SKM-1 treated with dmso at 0.1 percent for 144 hours (cell line): ENCODE measurements around the gene C17orf67.
"Not testable (repeated sequence)": the region's sequence is repeated elsewhere in the genome, so short reads cannot be mapped to it uniquely, and the experiment has no call there.

Experiments used
- DNase-seq: peaks from one replicate; lab custom pipeline; 2025; ENCODE audit not compliant: unreplicated experiment; lab: John Stamatoyannopoulos, UW

The C17orf67 gene

DNA sequence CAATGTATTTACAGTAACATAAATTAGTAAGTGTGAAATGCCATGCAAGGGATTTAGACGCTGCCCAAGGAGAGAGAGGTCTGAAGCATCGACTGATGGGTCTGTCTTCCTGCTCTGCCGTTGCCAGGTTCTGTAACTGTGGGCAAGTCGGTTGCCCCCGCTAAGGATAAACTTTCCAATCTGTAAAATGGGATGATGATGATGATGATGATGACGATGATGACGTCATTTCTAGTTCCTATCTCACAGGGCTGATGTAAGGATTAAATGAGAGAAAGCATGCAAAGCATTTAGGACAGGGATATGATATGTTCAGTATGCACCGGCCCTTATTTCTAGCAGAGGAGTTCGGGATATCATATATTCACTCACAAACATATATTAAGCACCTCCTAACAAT lies 54.8 kb downstream of the C17orf67 start:
- no peak for DNase-seq

DNA sequence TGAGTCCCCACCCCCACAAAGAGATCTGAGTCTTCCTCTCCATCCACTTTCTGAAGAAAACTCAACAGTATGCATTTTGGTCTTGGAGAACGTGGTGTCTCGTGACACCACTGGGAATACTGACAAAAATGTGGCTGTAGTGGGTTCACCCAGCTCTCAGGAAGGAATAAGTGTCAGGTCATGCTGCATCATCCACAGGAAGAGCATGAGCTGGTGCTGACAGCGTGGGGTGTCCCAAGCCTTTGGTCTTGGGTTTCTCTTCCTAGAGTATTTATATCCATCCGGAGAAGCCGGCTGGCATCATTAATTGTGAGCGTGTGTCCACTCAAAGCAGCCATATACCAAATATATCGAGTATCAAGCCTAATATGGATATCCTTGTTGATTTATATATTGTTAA lies 55.9 kb downstream of the C17orf67 start:
- no peak for DNase-seq

GRCh38 chr17:56774650-56775049 lies 59.1 kb downstream of the C17orf67 start:
- no peak for DNase-seq

DNA sequence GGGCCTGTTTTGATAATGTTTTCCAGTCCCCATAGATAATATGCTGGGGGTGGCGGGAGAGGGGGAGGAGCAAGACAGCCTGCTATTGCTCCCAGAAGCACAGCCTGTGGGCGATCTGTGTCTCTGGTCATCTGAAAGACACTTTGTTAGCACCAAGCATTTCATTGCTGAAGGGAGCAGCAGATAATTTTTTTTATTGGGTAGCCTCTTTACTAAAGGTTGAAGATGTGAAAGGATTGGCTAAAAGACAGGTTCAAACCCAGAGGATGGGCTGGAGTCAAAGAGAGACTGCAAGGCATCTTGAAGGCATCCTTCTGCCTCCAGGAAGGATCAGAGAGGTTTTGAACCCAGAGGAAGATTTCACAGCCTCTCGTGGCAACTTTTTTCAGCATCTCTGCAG lies 60.6 kb downstream of the C17orf67 start:
- no peak for DNase-seq

GRCh38 chr17:56772442-56772841 lies 61.3 kb downstream of the C17orf67 start:
- no peak for DNase-seq

- DNase-seq: no peak
These were observed 61.7 kb downstream of the C17orf67 start for GRCh38 chr17:56771975-56772374.

DNA sequence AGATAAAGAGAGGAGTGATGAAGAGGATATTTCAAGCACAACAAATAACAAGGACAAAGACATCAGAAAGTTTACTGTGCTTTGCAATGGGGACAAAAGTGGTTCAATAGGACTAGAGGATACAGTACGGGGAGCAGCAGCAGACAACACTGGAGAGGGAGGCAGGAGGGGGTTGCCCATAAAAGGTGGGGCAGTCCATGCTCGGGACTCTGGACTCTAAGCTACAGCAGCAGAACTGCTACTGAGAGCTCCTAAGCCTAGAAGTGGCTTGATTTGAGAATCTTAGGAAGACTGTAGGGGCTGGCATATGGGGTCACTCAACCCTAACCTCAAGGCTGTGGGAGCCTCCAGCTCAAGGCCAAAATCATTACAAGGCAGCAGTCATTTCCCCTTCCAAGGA lies 62.2 kb downstream of the C17orf67 start:
- no peak for DNase-seq

GRCh38 chr17:56770427-56770826 lies 63.3 kb downstream of the C17orf67 start:
- DNase-seq: no peak

DNA sequence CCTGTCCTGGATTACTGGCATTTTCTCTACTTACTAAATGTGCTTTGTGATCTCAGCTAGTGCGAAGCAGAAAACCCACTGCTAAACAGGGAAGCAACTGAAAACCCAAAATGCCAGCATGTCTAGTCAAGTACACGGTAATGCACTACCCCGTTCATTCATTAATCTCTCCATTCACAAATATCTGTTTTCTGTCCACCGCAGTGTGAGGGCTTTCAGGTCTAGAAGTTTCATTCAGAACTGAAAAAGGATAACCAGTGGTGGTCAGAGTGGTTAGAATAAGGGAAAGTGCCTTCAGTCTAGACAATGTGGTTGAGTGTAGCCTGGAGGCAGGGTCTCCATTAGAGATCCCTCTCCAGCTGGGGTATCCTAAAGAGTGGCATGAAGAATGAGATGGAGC lies 68.3 kb downstream of the C17orf67 start:
- DNase-seq: no peak

GRCh38 chr17:56762988-56763387 lies 70.7 kb downstream of the C17orf67 start:
- no peak for DNase-seq

DNA sequence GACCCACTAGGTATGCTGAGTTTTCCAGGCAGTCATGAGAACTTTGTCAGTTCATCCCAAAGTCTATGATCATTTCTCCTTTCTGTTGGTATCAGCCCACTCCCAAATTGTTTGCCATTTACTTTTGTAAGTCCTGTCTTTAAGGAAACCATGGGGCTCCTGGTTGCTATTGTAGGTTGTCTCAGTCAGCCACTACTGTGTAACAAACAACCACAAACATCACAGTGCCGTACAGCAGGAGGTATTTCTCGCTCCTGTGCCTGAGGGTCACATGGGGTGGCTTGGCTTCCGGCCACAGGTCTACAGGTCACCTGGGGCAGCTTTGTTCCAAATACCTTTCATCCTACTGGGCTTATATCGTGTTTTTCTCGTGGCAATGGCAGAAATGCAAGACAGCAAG lies 71.6 kb downstream of the C17orf67 start:
- DNase-seq: no peak

- no peak for DNase-seq
These were observed 72.3 kb downstream of the C17orf67 start for GRCh38 chr17:56761387-56761786.

DNA sequence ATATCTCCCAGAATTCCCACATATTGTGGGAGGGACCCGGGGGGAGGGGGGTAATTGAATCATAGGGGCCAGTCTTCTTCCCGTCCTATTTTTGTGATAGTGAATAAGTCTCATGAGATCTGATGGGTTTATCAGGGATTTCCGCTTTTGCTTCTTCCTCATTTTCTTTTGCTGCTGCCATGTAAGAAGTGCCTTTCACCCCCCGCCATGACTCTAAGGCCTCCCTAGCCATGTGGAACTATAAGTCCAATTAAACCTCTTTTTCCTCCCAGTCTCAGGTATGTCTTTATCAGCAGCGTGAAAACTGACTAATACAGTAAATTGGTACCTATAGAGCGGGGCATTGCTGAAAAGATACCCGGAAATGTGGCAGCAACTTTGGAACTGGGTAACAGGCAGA lies 76.1 kb downstream of the C17orf67 start:
- not testable (repeated sequence) for DNase-seq

- DNase-seq: no peak
These were observed 77.2 kb downstream of the C17orf67 start for GRCh38 chr17:56756536-56756935.

- DNase-seq: no peak
These were observed 78.4 kb downstream of the C17orf67 start for GRCh38 chr17:56755310-56755709.

DNA sequence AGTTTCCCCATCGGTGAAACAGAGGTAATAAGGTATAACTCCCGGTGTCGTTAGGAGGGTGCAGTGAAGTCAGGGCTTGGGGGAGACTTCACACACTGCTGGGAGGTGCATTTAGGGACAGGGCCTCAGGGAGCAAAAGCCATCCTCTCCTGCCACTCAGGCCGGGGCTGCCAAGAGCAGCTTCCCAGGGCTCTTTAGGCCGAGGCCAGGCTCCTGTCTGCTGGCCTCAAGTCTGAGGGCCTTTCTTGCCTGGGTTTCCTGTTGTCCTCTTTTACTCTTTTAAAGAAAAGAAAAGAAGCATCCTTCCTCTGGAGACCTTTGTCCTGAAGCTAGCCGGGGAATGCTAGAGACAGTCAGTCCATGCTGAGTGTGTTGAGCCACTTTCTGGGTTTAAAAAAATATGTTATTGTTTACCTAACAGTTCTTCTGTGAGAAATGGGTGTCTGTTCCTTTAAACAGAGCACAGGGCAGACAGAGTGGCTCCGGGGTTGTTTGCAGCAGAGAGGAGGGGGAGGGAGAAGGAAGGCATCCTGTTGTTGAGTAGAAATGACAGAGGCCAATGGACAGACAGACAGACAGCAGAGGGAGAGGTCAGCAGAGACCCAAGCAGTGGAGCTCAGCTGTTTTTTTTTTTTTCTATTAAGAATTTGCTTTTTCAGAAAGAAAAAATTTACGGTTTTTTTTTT lies 79.1 kb downstream of the C17orf67 start:
- peak; percentile 8 for DNase-seq

GRCh38 chr17:56752263-56752836 lies 81.4 kb downstream of the C17orf67 start:
- no peak for DNase-seq

DNA sequence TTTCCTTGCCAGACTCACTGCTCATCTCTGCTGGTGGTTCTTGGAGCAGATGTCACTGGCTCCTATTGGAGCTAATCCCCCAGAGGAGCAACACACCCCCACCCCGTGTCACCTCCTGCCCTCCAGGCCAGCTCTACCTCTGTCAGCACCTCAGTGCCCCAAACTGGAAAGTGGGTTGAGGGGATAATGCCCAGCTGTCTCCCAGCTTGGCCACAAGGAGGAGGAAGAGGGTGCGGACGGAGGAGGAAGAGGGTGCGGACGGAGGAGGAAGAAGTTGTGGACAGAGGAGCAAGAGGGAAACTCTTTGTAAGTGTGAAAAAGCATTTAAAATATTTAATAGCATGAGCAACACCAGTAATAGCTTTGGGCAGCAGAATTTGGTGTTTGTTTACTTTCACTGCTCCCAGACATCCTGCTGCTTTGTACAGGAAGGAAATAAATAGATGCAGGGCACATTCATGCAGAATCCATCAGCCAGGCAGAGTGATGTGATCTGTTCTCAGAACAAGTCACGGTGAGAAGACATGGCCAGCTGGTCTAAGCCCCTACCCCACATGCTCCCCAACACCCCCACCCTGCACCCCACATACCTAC lies 82.5 kb downstream of the C17orf67 start:
- DNase-seq: no peak

- peak; percentile 90 for DNase-seq
These were observed 89.0 kb downstream of the C17orf67 start for GRCh38 chr17:56744721-56745120.

GRCh38 chr17:56742601-56743000 lies 91.1 kb downstream of the C17orf67 start:
- no peak for DNase-seq
